Ecto neural progenitor cell (in vitro differentiated cells): ENCODE data around the gene NCLN.
"Not testable (repeated sequence)": the region's sequence is repeated elsewhere in the genome, so short reads cannot be mapped to it uniquely, and the experiment has no call there.

Source experiments
- DNase-seq: peaks from one replicate; pipeline ENCODE4 v3.0.0-alpha.2; 2018; ENCODE audit warnings: low spot score

Gene NCLN

GRCh38 chr19:3225169-3225485 lies 39.4 kb downstream of the NCLN start:
- DNase-seq: no peak

- DNase-seq: no peak
Observed at GRCh38 chr19:3225677-3226093, 40.0 kb downstream of the NCLN start.

GRCh38 chr19:3227054-3227626 lies 41.4 kb downstream of the NCLN start:
- DNase-seq: no peak

GRCh38 chr19:3229346-3229743 lies 43.6 kb downstream of the NCLN start:
- DNase-seq: no peak

GRCh38 chr19:3229888-3230496 lies 44.3 kb downstream of the NCLN start:
- DNase-seq: no peak

- DNase-seq: no peak
Observed at GRCh38 chr19:3231288-3231687, 45.6 kb downstream of the NCLN start.

- DNase-seq: no peak
Observed at GRCh38 chr19:3233116-3233515, 47.4 kb downstream of the NCLN start.

GRCh38 chr19:3233831-3234230 lies 48.1 kb downstream of the NCLN start:
- no peak for DNase-seq

GRCh38 chr19:3234800-3235199 lies 49.1 kb downstream of the NCLN start:
- no peak for DNase-seq

- not testable (repeated sequence) for DNase-seq
Observed at GRCh38 chr19:3235604-3236003, 49.9 kb downstream of the NCLN start.

- no peak for DNase-seq
Observed at GRCh38 chr19:3236272-3236671, 50.5 kb downstream of the NCLN start.

- no peak for DNase-seq
Observed at GRCh38 chr19:3238066-3238561, 52.4 kb downstream of the NCLN start.

GRCh38 chr19:3239367-3239766 lies 53.6 kb downstream of the NCLN start:
- DNase-seq: no peak

GRCh38 chr19:3243819-3244700 lies 58.3 kb downstream of the NCLN start:
- peak; percentile 77 for DNase-seq

- DNase-seq: no peak
Observed at GRCh38 chr19:3245050-3245449, 59.3 kb downstream of the NCLN start.

- DNase-seq: no peak
Observed at GRCh38 chr19:3248728-3249326, 63.1 kb downstream of the NCLN start.

GRCh38 chr19:3249408-3249807 lies 63.7 kb downstream of the NCLN start:
- DNase-seq: no peak

GRCh38 chr19:3250675-3251074 lies 64.9 kb downstream of the NCLN start:
- no peak for DNase-seq

GRCh38 chr19:3251229-3251628 lies 65.5 kb downstream of the NCLN start:
- no peak for DNase-seq

- DNase-seq: no peak
Observed at GRCh38 chr19:3252650-3253049, 66.9 kb downstream of the NCLN start.

- no peak for DNase-seq
Observed at GRCh38 chr19:3253270-3253669, 67.5 kb downstream of the NCLN start.

- no peak for DNase-seq
Observed at GRCh38 chr19:3254520-3254919, 68.8 kb downstream of the NCLN start.

GRCh38 chr19:3257071-3257470 lies 71.3 kb downstream of the NCLN start:
- no peak for DNase-seq
